GM23338 (cell line): ENCODE results near the gene ADAM30. TPM values are rescaled to one million over a fixed set of nuclear protein-coding genes. Genes with fewer than 3 reads are reported as not detected.

Experiments used
- ATAC-seq: fragments of 200-7000 bp; cut with Tn5 transposase; 3 replicates; pipeline ENCODE4 v1.9.1; 2020
- DNase-seq: peaks from one replicate; pipeline ENCODE4 v3.0.0-alpha.2; 2015; ENCODE audit warnings: low spot score
- H2AFZ ChIP-seq: fragments of 200-600 bp; sonication (generic); 2 replicates; pipeline ENCODE4 v1.8.0; 2016; ENCODE audit warnings: antibody characterized with exemption, mild to moderate bottlenecking, moderate library complexity
- H3F3A ChIP-seq: fragments of 200-600 bp; sonication (generic); replicated peaks from 2 replicates; pipeline ENCODE4 v1.8.0; 2017; ENCODE audit warnings: antibody characterized with exemption, mixed run types, low read depth
- H3K27ac ChIP-seq: fragments of 200-600 bp; sonication (generic); 2 replicates; pipeline ENCODE4 v1.6.1; 2016; ENCODE audit warnings: low read depth
- H3K27me3 ChIP-seq: fragments of 200-600 bp; sonication (generic); 2 replicates; pipeline ENCODE4 v1.8.0; 2016; ENCODE audit warnings: mild to moderate bottlenecking, mixed run types, moderate library complexity; ENCODE audit not compliant: insufficient read depth
- H3K36me3 ChIP-seq: fragments of 200-600 bp; sonication (generic); 2 replicates; pipeline ENCODE4 v1.8.0; 2016; ENCODE audit warnings: mild to moderate bottlenecking; ENCODE audit not compliant: insufficient read depth
- H3K4me1 ChIP-seq: fragments of 200-600 bp; sonication (generic); 2 replicates; pipeline ENCODE4 v1.8.0; 2016; ENCODE audit warnings: mild to moderate bottlenecking, moderate library complexity; ENCODE audit not compliant: insufficient read depth
- H3K4me2 ChIP-seq: fragments of 200-600 bp; sonication (generic); 2 replicates; pipeline ENCODE4 v1.7.1; 2017; ENCODE audit warnings: mixed run types
- H3K4me3 ChIP-seq: fragments of 200-600 bp; sonication (generic); 2 replicates; pipeline ENCODE4 v1.6.1; 2016; ENCODE audit warnings: mixed run types
- H3K79me2 ChIP-seq: fragments of 200-600 bp; sonication (generic); replicated peaks from 2 replicates; pipeline ENCODE4 v1.8.0; 2017; ENCODE audit warnings: mild to moderate bottlenecking; ENCODE audit not compliant: insufficient read depth
- H3K9me2 ChIP-seq: fragments of 200-600 bp; sonication (generic); 2 replicates; pipeline ENCODE4 v1.8.0; 2017; ENCODE audit not compliant: insufficient read depth
- H4K20me1 ChIP-seq: fragments of 200-600 bp; sonication (generic); replicated peaks from 2 replicates; pipeline ENCODE4 v1.8.0; 2017; ENCODE audit warnings: mild to moderate bottlenecking; ENCODE audit not compliant: insufficient read depth
- H3K27ac Mint-ChIP-seq: 2 replicates; pipeline ENCODE4 v1.8.0; 2020; ENCODE audit warnings: inconsistent platforms, mild to moderate bottlenecking, moderate library complexity, mixed read lengths
- H3K27me3 Mint-ChIP-seq: 3 replicates; pipeline ENCODE4 v1.8.0; 2022; ENCODE audit warnings: low read depth, mild to moderate bottlenecking, moderate library complexity, mixed read lengths, inconsistent platforms; ENCODE audit not compliant: insufficient read depth, poor library complexity
- H3K36me3 Mint-ChIP-seq: 3 replicates; pipeline ENCODE4 v1.8.0; 2021; ENCODE audit warnings: low read depth, mild to moderate bottlenecking, inconsistent platforms, moderate library complexity, mixed read lengths
- H3K4me1 Mint-ChIP-seq: 3 replicates; pipeline ENCODE4 v1.8.0; 2020; ENCODE audit warnings: mild to moderate bottlenecking, inconsistent platforms, mixed read lengths
- H3K4me3 Mint-ChIP-seq: 3 replicates; pipeline ENCODE4 v1.8.0; 2021; ENCODE audit warnings: moderate library complexity, mild to moderate bottlenecking, inconsistent platforms, mixed read lengths
- H3K9me3 Mint-ChIP-seq: 3 replicates; pipeline ENCODE4 v1.8.0; 2020; ENCODE audit warnings: moderate library complexity, mild to moderate bottlenecking, inconsistent platforms, mixed read lengths
- CREB1 ChIP-seq: fragments of 250-450 bp; sonication (Bioruptor Pico); IDR thresholded peaks from 2 replicates; pipeline ENCODE4 v1.5.0; 2020; ENCODE audit warnings: low read depth, mild to moderate bottlenecking, moderate library complexity
- EZH2 ChIP-seq: fragments of 200-600 bp; sonication (generic); IDR thresholded peaks from one replicate; pipeline ENCODE4 v1.8.0; 2017; ENCODE audit warnings: antibody characterized with exemption, mild to moderate bottlenecking, low read depth; ENCODE audit not compliant: unreplicated experiment
- EZH2phosphoT487 ChIP-seq: fragments of 200-600 bp; sonication (generic); IDR thresholded peaks from one replicate; pipeline ENCODE4 v1.8.1; 2018; ENCODE audit warnings: antibody characterized with exemption; ENCODE audit not compliant: unreplicated experiment
- NANOG ChIP-seq: IDR thresholded peaks from 2 replicates; pipeline ENCODE4 v1.6.1; 2016; ENCODE audit warnings: antibody characterized with exemption, borderline replicate concordance
- POLR2AphosphoS5 ChIP-seq: IDR thresholded peaks from 2 replicates; pipeline ENCODE4 v1.6.1; 2016; ENCODE audit warnings: antibody characterized with exemption, low read depth
- REST ChIP-seq: IDR thresholded peaks from one replicate; pipeline ENCODE4 v1.6.1; 2018; ENCODE audit warnings: antibody characterized with exemption; ENCODE audit not compliant: unreplicated experiment
- ZNF114 ChIP-seq: fragments of 250-450 bp; sonication (Bioruptor Pico); IDR thresholded peaks from 2 replicates; pipeline ENCODE4 v1.5.0; 2020; ENCODE audit warnings: mild to moderate bottlenecking, moderate library complexity
- ZNF462 ChIP-seq: fragments of 250-450 bp; sonication (Bioruptor Pico); IDR thresholded peaks from 2 replicates; pipeline ENCODE4 v1.5.0; 2020; ENCODE audit warnings: mild to moderate bottlenecking, moderate library complexity
- polyA plus RNA-seq: library from polyadenylated mRNA; unstranded; fragments of >200 nt; fragmentation: Nextera tagmentation; extraction: Ambion mirVana; gene quantifications from 2 replicates; pipeline ENCODE4 v1.2.1, GENCODE V29; 2016
- total RNA-seq: library from RNA; depleted of rRNA; stranded (reverse); fragments of >200 nt; shearing (Covaris generic); gene quantifications from 2 replicates; pipeline ENCODE4 v1.2.3, GENCODE V29; 2014

Gene ADAM30
- total and polyA plus RNA-seq, 2 experiments from 2014 or later: not detected

GRCh38 chr1:119866451-119866850, 29.9 kb downstream of the ADAM30 start:
- Mint-ChIP-seq H3K27me3 (no peaks in the 10 kb centered on the region), H3K4me1 (peaks cover 4% of the 10 kb centered on the region), H3K4me3 (no peak overlapping the region), H3K9me3 (no peaks in the 10 kb centered on the region), H3K27ac (no peak overlapping the region), H3K36me3 (no peaks in the 10 kb centered on the region)
- H3K27me3 ChIP-seq: no peaks in the 10 kb centered on the region
- H3F3A ChIP-seq: no peaks in the 10 kb centered on the region
- H3K9me2 ChIP-seq: no peaks in the 10 kb centered on the region
- no peaks in the 10 kb centered on the region for H3K4me1 ChIP-seq
- H2AFZ ChIP-seq: no peak overlapping the region
- H3K36me3 ChIP-seq: no peaks in the 10 kb centered on the region
- H3K4me2 ChIP-seq: no peak overlapping the region
- DNase-seq: no peak
- no peak overlapping the region for H3K27ac ChIP-seq
- H4K20me1 ChIP-seq: no peaks in the 10 kb centered on the region
- no peak for TF ChIP-seq EZH2
- TF ChIP-seq ZNF114 (CRISPR knock-in tag): no peak
- TF ChIP-seq REST: no peak
- TF ChIP-seq POLR2AphosphoS5: no peak
- no peak for TF ChIP-seq CREB1 (CRISPR knock-in tag)
- H3K79me2 ChIP-seq: no peaks in the 10 kb centered on the region
- no peak for ATAC-seq
- no peak overlapping the region for H3K4me3 ChIP-seq

- Histone ChIP-seq H3K4me3 (no peak overlapping the region), H3K4me2 (no peak overlapping the region), H4K20me1 (no peaks in the 10 kb centered on the region), H3K79me2 (no peaks in the 10 kb centered on the region), H3K9me2 (no peaks in the 10 kb centered on the region), H3K27ac (no peak overlapping the region), H3K27me3 (no peaks in the 10 kb centered on the region), H2AFZ (no peak overlapping the region), H3F3A (no peaks in the 10 kb centered on the region), H3K4me1 (no peaks in the 10 kb centered on the region), H3K36me3 (no peaks in the 10 kb centered on the region)
- no peak for ATAC-seq
- Mint-ChIP-seq H3K9me3 (no peaks in the 10 kb centered on the region), H3K4me1 (no peaks in the 10 kb centered on the region), H3K27me3 (no peaks in the 10 kb centered on the region), H3K36me3 (no peaks in the 10 kb centered on the region), H3K27ac (no peak overlapping the region), H3K4me3 (no peak overlapping the region)
- no peak for DNase-seq
- TF ChIP-seq CREB1 (CRISPR knock-in tag) (no peak), NANOG (no peak), EZH2 (no peak), REST (no peak), EZH2phosphoT487 (no peak), ZNF462 (CRISPR knock-in tag) (no peak)
Measured at GRCh38 chr1:119865627-119866026, 30.7 kb downstream of the ADAM30 start.
